HG02885 (cell line): ENCODE measurements around the gene ATP5F1D.
"Not testable (repeated sequence)": the region's sequence is repeated elsewhere in the genome, so short reads cannot be mapped to it uniquely, and the experiment has no call there.

Source experiments
- ATAC-seq: cut with Tn5 transposase; IDR thresholded peaks from one replicate; pipeline ENCODE4 v1.9.1; 2021; ENCODE audit warnings: mild to moderate bottlenecking; ENCODE audit not compliant: unreplicated experiment, poor library complexity

Gene ATP5F1D

GRCh38 chr19:1245494-1246264 is 4.1 kb downstream of the ATP5F1D start:
- no peak for ATAC-seq

- ATAC-seq, result not testable (repeated sequence)
Observed at GRCh38 chr19:1246265-1247087, 4.9 kb downstream of the ATP5F1D start.

DNA sequence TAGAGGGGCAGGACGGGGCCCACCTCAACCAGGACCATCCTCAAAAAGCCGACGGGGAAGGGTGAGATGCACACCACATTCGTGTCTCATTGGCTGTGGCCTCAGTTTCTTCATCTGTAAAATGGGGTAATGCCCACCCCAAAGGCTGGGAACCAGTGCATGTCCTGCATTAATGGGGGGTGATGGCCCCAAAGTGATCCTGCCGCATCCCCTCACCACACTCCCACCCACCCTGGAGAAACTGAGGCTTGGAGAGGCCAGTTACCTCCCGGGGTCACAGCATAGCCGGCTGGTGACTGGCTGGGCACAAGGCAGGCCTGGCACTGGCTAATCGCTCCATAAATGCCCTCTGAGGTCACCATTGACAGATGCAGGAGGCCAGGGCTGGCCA is 6.2 kb downstream of the ATP5F1D start:
- ATAC-seq, result no peak

DNA sequence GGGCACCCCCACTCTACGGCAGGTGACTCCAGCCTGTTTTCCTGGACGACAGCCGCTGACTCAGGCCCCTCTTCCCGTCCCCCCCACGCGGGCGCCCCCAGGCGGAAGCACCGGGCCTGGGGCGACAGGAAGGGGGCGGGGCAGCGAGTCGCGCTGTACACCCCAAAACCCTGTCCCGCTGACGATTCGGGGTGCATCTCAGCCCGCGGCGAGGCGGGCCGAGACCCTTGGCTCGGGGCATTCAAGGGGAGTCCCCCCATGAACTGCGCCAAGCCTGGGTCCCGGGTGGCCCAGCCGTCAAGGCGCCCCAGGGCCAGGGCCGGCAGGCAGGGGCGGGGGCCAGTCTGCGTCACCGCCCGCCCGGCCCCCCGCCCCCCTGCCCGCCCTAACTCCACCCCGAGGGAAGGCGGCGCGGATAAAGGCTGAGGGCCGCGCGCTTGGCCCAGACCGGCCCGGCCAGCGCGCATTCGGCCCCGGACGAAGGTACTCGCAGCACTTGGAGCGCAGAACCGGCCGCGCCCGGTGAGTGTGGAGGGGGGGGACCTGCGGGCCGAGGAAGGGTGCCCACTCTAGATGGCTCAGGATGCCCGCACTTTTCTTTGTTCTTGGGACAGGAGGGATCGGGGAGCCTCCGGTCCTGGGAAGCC is 6.7 kb downstream of the ATP5F1D start, which contains the start of gene MIDN:
MIDN (plus strand) TSS at position 445 of the 647 bp plus-strand sequence. CDS start 1,714 bp downstream, outside the sequence.
- peak; percentile 20 for ATAC-seq

DNA sequence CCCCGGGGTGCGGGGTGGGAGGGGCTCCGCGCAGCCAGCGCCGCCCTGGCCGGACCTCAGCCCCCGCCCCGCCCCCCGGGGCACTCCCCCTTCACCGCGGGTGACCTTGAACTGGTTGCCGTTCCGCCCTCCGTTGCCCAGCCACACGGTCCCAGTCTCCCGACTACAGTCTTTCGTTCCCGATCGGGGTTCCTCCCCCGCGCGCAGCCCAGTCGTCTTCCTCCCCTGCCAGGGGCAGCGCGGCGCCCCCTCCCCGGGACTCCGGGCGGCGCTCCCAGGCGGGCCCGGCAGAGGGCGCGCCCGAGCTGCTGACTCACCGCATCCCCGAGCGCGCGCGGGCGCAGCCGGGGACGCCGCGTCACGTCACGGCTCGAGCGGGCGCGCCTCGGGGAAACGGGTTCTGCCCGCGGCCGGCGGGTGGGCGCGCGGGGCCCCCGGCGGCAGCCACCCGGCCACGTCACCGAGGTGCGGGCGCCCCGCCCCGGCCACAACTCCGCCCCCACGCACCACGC is 7.3 kb downstream of the ATP5F1D start:
- ATAC-seq, result peak; percentile 35

DNA sequence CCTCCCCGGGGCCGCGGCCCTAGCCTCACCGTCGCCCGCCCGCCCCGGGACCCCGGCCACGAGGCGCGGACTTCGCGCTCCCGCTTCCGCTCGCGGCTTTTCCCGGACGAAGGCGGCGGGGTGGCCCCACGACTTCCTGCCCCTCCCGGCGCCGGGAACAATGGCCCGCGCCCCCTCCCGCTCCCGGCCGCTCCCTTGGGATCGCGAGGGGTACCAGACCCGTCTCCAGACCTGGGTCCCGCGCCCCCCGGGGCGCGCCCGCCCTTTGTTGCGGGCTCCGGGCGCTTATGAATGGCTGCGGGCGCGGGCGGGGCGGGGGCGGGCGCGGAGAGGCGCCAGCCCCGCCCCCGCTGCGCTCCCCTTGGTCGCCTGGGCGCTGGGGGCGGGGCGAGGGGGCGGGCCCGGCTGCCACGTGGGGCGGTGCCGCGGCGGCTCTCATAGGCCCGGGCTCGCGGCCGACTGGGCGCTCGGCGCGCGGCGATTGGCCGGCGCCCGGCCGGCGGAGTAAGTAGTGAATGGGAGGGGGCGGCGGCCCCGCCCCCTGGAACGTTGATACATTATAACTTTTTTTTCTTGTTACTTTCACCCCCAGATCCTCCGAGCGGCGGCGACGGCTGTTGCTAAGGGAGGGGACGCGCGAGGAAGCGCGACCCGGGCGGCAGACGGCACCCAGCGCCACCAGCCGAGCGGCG is 7.9 kb downstream of the ATP5F1D start:
- ATAC-seq, result peak; percentile 58

DNA sequence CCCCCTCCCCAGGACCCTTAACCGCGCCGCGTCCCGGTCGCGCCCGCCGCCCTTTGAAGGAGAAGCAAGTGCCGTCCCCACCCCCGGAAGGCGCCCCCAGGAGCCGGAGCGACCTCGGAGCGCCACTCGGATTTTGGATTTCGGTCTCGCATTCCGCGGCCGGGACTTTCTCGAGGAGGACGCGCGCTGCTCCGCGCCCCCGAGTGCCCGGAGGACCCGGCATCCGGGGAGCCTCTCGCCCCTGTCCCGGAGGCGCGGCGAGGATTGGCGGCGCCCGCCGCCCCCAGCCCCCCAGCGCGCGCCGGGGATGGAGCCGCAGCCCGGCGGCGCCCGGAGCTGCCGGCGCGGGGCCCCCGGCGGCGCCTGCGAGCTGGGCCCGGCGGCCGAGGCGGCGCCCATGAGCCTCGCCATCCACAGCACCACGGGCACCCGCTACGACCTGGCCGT is 8.5 kb downstream of the ATP5F1D start:
- ATAC-seq, result no peak

DNA sequence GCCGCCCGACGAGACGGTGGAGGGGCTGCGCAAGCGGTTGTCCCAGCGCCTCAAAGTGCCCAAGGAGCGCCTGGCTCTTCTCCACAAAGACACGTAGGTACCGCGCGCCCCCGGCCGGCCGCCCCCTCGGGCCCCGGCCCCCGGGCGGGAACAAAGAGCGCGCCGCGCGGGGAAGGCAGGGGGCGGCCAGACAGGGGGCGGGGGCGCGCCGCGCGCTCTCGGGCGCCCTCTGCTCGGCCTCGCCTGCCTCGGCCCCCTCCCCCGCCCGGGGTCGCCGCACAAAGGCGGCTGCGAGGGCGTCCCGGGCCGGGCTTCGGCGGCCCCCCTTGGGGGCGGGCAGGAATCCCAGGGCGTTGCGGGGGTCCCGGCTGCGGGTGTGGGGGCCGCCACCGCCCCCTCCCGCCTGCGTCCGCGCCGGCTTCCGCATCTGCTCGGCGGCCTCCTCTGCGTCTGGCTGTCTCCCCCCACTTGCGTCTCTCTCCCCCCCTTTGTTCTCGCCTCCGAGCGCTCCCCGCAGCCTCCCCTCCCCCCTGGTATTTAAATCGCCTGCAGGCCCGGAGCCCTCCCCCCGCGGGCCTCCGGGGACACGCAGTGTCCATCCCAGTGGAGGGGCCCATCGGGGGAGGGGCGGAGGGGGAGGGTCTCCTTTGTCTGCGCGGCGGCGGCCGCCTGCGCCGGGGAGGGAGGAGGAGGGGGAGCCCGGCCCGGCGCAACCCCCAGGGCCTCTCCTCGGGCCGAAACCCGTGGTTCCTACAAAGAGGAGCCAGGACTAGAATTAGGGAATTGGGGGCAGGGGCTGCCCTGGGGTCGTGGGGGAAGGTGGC is 9.1 kb downstream of the ATP5F1D start:
- no peak for ATAC-seq

GRCh38 chr19:1251330-1252220 is 10.0 kb downstream of the ATP5F1D start:
- ATAC-seq, result no peak

- no peak for ATAC-seq
Observed at GRCh38 chr19:1252221-1252820, 10.8 kb downstream of the ATP5F1D start.

DNA sequence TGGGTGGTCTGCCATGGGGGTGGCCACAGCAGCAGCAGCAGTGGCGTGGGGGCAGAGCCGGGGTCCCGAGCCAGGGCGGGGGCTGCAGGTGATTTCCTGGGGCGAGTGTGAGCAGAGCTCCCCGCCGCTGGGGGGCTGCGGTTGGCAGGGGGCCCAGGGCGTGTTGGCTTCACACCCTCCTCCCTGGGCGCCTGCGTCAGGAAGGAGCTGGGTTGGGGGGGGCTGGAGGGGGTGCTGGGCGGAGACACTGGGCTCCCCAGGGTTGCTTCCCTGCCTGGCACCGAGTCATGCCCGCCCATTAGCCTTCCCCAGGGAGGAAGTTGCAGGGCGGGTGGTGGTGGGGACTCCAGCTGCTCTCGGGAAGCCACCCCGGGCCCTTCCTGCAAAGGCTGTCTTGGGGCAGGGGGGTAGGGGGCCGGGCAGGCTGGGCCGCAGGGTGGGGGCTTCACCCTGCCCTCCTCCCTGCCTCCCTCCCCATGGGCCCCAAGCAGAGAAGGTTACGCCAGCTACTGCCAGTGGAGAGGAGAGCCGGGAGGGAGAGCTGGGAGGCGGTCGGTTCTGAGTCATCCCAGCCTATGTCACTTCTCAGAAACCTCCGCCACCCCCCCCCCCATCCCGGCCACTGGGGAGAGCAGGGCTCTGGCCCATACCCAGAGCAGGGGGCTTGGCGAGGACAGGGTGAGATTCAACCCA is 11.4 kb downstream of the ATP5F1D start:
- no peak for ATAC-seq

DNA sequence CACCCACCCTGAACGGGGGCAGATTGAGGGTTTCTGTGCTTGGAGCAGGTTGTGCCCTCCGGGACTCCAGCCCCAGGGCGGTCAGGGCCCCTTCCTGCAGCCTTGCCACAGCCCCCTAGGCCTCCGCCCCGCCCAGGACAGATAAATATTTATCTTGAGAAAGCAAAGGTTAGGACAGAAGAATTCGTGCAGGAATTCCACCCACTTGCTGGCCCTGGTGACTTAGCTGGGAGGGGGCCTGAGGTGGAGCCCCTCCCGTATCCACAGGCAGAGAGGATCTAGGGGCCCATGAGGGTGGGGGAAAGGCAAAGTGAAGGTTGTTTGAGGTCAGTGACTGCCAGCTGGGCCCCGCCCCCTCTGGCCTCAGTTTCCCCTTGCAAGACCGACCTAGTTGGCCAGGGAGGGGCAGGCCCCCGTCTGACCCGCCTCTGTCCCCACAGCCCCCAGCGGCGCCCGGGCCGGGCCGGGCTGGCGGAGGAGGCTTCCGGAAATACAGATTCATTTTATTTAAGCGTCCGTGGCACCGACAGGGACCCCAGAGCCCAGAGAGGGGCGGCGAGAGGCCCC is 12.0 kb downstream of the ATP5F1D start:
- ATAC-seq, result no peak

GRCh38 chr19:1254081-1254527 is 12.6 kb downstream of the ATP5F1D start:
- no peak for ATAC-seq

- no peak for ATAC-seq
Observed at GRCh38 chr19:1254530-1255185, 13.1 kb downstream of the ATP5F1D start.

DNA sequence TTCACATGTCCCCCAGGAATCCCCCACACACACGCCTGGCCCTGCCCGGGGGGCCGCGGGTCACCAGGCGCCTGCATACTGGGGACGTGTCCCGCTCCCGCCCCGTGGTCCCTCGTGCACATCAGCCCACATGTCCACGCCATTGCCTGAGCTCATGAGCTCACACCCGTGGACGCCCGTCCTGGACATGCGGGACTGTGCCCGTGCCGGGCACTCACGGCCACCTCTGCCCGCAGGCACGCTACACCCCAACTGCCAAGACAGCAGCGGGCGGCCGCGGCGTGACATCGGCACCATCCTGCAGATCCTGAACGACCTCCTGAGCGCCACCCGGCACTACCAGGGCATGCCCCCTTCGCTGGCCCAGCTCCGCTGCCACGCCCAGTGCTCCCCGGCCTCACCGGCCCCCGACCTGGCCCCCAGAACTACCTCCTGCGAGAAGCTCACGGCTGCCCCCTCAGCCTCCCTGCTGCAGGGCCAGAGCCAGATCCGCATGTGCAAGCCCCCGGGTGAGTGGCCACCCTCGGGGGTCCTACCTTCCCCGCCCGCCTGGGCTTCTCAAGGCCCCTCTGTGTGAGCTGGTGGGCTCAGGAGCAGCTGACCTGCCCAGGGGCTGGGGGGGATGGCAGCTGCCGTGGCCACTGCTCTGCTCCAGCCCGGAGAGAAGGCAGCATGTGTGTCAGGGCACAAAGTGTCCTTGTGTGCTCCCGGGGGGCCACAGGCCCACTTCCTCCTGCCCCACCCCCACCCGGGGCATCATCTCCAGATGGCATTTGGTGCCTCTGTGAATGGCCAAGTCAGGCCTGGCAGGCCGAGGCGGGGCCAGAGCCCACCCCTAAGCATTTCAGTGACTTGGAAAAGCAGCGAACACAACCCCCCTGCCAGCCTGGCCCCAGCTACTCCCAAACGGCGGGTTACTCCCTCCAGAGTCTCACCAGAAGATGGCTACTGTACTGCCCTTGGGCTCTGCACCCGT is 13.9 kb downstream of the ATP5F1D start:
- no peak for ATAC-seq
